ENCODE data around the gene PRDM16.

The PRDM16 gene

GRCh38 chr1:3391711-3392110 lies 322.7 kb downstream of the PRDM16 start:
- DNase-seq, result no peak

DNA sequence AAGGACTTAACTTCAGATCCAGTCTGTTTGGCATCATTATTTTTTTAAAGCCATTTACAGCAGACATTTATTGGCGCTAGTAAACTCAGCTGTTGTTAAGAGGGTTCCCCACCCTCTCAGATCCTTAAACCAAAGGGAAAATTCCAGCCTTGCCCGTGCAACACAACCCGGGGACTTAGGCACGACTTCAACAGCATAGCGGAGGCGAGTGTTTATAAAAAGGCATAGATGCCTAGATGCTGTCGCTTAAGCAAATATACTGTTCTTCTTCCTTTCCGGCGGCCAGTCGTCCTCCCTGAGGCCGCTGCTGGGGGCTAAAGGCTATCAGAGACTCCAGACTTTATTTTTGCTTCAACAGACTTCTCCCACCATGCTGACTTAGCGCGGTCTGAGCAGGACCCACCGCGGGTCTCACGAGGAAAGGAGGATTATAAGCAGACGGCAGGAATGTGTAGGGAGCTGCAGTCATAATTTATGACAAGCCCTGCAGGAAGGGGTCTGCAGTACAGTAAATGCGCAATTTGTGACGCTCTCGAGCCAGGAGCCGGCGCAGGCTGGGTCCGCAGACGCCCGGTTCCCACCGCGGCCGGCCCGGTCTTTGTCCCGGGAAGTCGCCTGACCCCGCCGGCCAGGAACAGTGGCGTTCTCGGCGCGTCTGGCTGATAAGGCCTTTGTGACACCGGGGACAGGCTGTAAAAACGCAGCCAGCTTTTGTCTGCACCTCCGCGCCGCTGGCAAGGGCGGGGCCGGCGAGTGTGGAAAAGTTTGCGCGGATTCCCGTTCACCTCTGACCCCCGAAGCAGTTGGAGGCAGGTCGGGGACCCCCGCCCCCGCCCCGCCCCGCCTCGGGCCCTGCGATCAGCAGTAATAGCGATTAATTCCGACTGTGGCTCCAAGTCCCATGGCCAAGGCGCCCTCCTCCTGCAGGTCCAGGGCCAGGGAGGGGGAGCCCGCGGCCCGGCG lies 324.3 kb downstream of the PRDM16 start:
- no peak for DNase-seq

GRCh38 chr1:3393987-3394920 lies 325.3 kb downstream of the PRDM16 start:
- no peak for DNase-seq

DNA sequence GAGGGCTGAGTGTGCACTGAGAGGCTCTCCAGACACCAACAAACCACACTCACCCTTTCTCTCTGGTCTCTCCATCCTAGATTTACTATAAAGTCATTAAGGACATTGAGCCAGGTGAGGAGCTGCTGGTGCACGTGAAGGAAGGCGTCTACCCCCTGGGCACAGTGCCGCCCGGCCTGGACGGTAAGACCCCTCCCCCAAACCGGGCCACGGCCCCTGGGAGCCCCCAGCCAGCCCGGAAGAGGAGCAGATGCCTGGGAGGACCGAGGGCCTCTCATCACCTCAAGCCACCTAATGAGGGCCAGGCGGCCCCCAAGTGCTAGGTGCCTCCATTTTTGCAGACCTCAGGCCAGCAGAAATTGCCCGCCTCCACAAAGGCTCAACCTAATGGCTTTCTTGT lies 327.4 kb downstream of the PRDM16 start:
- DNase-seq, result no peak

DNA sequence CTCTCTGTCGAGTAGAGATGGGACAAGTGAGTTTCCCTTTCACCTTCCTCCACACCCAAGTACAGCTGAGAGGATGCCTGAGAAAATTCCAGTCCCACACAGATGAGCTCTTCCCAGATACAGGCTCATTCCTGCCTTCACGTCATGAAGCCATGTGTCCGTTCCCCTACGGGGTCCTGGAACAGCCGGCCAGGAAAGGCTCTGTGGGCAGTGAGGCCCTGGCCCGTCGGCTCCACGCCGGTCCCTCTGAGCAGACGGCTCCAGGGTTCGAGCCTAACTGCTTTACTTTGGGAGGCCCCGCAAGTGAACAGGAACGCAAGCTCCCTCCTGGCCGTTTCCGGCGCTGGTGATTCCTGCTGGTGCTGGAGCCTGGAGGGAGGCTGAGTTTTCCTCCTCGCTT lies 328.3 kb downstream of the PRDM16 start:
- DNase-seq, result no peak

DNA sequence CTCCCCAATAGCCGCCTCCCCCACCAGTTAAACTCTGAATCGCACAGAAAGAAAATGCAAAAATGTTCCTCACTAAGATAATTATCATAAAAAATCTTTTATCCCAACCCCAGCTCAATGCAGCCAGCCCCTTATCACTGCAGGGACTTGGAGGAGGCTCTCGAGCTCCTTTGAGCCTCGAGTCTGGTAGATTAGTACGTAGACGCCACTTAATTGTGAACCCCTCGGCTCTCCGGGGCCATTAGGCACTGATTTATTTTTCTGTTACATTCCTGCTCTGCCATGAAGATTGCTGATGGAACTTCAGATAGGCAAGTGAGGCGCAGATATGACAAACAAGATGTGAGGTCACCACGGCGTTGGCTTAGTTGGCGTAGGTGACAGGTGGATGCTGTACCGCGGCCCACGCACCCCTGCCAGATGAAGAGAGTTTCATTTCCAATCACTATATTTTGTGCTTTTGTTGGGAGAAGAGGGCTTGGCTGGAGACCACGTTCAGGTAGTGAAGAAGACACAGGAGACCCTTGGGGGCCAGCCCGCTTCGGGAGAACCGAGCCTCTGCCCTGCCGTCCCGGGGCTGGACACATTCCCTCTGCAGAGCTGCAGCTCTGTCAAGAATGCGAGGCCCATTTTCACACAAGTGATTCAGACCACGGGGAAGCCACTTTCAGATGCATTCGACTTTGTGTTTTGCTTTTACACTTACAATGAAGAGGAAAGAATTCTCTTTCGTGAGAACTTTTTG lies 329.6 kb downstream of the PRDM16 start:
- no peak for DNase-seq

GRCh38 chr1:3399732-3400131 lies 330.7 kb downstream of the PRDM16 start:
- no peak for DNase-seq

DNA sequence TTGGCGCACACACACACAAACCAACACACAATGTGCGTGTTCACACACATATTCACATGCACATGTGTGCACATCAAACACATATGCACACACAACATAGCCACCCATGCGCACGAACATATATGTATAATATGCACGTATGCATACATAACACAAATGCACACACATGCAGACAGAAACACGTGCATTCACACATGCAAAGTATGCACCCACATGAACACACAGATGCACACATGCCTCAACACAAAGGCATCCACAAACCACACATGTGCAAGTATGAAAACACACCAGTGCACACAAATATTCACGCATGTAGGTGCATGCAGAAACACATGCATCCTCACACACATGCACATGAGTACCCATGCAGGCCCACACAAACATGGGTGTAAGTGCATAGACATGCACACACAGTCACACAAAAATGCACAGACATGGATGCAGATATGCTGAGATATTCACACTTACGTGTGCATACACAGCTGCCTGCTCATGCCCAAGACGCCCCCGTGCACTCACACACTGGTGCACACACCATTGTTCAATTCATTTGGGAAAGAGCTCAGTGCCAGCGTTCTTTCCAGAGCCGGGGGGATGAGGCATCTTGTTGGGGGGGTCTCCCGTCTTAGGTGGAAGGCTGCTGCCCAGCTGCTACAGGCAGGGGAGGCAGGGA lies 332.7 kb downstream of the PRDM16 start:
- DNase-seq, result no peak

DNA sequence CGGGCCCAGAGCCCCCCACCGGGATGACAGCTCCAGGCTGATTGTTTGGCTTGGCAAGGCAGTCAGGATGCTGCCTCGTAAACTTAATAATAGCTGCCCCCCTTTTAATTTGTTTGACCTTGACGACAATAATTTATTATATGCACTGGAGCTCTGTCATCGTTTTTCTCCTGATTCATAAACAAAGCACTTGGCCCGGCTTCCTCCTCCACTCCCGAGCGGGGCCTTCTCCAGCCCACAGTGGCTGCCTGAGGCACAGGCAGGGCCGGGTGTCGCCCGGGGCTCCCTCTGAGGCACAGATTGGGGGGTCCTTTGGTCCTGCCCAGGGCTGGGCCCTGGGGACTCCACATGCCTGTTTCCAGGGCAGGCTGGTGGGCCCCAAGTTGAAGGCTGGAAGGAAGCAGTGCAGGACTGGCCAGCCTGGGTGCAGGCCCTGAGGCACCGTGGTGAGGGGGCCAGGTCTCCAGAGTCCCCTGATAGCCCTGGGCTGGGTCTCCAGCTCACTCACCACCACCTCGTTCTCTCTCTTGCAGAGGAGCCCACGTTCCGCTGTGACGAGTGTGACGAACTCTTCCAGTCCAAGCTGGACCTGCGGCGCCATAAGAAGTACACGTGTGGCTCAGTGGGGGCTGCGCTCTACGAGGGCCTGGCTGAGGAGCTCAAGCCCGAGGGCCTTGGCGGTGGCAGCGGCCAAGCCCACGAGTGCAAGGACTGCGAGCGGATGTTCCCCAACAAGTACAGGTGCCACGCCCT lies 333.4 kb downstream of the PRDM16 start:
- no peak for DNase-seq

GRCh38 chr1:3403011-3403345 lies 334.0 kb downstream of the PRDM16 start:
- DNase-seq, result no peak

- DNase-seq, result no peak
Observed at GRCh38 chr1:3403388-3404231, 334.6 kb downstream of the PRDM16 start.

- DNase-seq, result no peak
Observed at GRCh38 chr1:3404301-3404700, 335.3 kb downstream of the PRDM16 start.

DNA sequence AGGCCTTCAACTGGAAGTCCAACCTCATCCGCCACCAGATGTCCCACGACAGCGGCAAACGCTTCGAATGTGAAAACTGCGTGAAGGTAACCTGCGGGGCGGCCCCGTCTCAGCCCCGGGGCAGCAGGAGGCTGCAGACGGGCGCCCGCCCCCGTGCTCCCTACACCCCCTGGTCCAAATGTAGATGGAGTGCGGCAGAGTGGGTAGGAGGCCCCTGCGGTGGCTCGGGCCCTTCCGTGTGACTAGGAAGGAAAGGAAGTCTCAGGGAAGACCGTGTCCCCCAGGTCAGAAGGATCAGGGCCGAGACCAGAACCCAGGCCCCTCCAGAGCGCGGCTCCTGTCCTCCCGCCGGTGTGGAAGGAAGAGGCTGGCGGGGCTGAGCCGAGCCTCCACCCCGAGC lies 335.8 kb downstream of the PRDM16 start:
- DNase-seq, result no peak

GRCh38 chr1:3405491-3405890 lies 336.5 kb downstream of the PRDM16 start:
- DNase-seq, result no peak

- DNase-seq, result no peak
Observed at GRCh38 chr1:3405974-3406867, 337.2 kb downstream of the PRDM16 start.

- DNase-seq, result no peak
Observed at GRCh38 chr1:3407021-3407420, 338.0 kb downstream of the PRDM16 start.

- no peak for DNase-seq
Observed at GRCh38 chr1:3408751-3409266, 339.8 kb downstream of the PRDM16 start.

GRCh38 chr1:3409366-3410141 lies 340.6 kb downstream of the PRDM16 start:
- DNase-seq, result no peak
